ENCODE measurements around the gene RNF157. TPM values are rescaled to one million over a fixed set of nuclear protein-coding genes. Genes with fewer than 3 reads are reported as not detected.
A peak's percentile ranks its signal among the peaks of the same experiment; 100 is the strongest.

Gene RNF157
- total and polyA plus RNA-seq, 11 donors, result 3.6 to 7.4 (median 5.2) TPM

DNA sequence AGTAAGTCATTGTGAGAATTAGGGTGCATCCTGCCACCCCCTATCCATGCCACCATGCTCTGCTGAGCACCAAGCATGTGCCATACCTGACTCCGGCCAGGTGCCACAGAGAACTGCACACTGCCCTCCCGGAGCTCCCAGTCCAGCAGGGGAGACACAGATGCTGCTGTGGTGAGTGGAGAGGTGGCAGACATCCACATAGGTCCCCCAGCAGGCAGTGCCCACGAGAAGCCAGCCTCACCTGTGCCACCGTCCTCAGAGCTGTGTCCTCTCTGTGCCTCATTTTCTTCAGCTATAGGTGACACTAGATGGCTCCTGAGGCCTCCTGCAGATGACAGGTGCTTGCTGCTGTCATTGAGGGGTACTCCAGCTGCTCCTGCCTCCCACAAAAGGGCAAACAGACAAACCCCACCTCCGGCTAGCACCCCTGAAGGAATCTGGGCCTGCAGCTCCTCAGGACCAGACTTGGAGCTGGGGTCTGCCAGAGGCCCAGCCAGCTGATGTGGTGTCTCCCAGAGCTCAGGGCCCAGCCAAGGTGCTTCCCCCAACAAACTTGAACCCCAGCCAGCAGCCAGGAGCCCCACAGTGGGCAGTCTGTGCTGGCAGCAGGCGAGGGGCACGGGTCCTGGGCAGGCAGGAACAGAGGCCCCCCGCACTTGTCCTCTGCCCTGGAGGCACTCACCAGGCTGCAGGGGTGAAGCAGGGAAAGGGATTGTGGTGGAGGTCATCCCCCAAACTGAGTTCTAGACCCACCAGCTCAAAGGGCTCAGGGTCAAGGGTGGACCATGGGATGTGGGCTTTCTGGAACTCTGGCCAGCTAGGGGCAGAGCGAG, 116.3 kb downstream of the RNF157 start:
- Histone ChIP-seq H3K27ac (no peak overlapping the region), H3K36me3 (no peaks in the 10 kb centered on the region), H3K4me3 (no peak overlapping the region), H3K9me3 (no peaks in the 10 kb centered on the region), H3K27me3 (no peaks in the 10 kb centered on the region), H3K4me1 (peaks cover 0 to 15% (median 2%) of the 10 kb centered on the region in 12 donors)
- ATAC-seq (no peak), DNase-seq (peak in 1 of 5 donors; percentile 39)
- intact Hi-C loops (cut with DNase I), result loop anchor here in 8 of 10 donors (2.0 to 5.0 kb wide), 5 partner anchors 58 to 273 kb away; no protein-coding TSS in a partner anchor
- no peak for TF ChIP-seq POLR2A (IDR thresholded peaks at IDR 0.05)
- TF ChIP-seq, protein P1, sequence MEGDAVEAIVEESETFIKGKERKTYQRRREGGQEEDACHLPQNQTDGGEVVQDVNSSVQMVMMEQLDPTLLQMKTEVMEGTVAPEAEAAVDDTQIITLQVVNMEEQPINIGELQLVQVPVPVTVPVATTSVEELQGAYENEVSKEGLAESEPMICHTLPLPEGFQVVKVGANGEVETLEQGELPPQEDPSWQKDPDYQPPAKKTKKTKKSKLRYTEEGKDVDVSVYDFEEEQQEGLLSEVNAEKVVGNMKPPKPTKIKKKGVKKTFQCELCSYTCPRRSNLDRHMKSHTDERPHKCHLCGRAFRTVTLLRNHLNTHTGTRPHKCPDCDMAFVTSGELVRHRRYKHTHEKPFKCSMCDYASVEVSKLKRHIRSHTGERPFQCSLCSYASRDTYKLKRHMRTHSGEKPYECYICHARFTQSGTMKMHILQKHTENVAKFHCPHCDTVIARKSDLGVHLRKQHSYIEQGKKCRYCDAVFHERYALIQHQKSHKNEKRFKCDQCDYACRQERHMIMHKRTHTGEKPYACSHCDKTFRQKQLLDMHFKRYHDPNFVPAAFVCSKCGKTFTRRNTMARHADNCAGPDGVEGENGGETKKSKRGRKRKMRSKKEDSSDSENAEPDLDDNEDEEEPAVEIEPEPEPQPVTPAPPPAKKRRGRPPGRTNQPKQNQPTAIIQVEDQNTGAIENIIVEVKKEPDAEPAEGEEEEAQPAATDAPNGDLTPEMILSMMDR (IDR thresholded peaks at IDR 0.05), result no peak
- WGBS, 4 donors, result 71 to 84% (median 83%) methylated on average over 8 to 9 of the region's 9 CpGs

DNA sequence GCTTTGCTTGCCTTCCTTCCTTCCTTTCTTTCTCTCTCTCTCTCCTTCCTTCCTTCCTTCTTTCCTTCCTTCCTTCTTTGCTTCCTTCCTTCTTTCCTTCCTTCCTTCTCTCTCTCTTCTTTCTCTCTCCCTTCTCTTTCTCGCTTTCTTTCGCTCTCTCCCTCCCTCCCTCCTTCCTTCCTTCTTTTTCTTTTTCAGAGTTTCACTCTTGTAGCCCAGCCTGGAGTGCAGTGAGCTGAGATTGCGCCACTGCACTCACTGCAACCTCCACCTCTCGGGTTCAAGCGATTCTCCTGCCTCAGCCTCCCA, 117.1 kb downstream of the RNF157 start:
- DNase-seq, result no peak
- intact Hi-C loops (cut with DNase I), result loop anchor here in 8 of 10 donors (2.0 to 5.0 kb wide), 5 partner anchors 59 to 274 kb away; no protein-coding TSS in a partner anchor
- TF ChIP-seq, protein P1 (IDR thresholded peaks at IDR 0.05), result no peak
- no peak for TF ChIP-seq POLR2A (IDR thresholded peaks at IDR 0.05)
- no peak for ATAC-seq
- H3K4me3 ChIP-seq, result no peak overlapping the region
- H3K4me1 ChIP-seq, result peaks cover 0 to 15% (median 2%) of the 10 kb centered on the region in 12 donors
- H3K27me3 ChIP-seq, result no peaks in the 10 kb centered on the region
- 72 to 88% (median 80%) methylated on average over 5 of the region's 5 CpGs for WGBS, 4 donors
- no peak overlapping the region for H3K27ac ChIP-seq
- no peaks in the 10 kb centered on the region for H3K36me3 ChIP-seq
- H3K9me3 ChIP-seq, result no peaks in the 10 kb centered on the region

DNA sequence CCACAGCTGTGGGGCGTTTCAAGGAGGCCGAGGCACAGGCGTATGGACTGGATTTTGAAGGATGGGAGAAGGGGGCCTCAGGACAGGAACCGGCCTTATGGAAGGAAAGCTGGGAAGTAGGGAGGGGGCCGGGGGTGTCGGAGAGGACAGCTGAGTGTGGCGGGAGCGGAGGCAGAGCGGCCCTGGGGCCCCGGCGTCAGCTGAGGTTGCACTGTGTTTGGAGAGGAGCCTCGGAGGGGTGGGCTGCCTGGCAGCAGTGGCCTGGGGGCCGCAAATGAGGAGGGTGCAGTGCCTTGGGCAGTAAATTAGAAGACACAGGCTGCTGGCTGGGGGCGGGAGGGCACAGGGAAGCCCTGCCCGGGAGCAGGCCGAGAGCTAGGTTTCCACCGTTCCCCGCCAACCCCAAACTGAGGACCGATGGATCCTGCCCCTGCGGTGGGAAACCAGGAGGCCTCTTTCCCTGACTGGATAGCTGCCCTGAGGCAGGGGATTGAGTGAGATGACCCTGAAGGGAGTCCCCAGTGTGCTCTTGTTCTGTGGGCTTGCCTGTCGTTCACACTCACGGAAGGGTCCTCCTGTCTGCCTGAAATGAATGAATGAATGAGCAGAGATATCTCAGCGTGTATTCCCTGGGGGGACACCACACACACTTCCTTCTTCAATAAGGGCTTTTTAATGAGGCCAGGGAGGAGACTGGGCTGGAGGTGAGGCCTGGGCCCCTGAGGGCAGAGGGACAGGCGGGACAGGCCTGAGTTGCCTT, 117.7 kb downstream of the RNF157 start:
- H3K36me3 ChIP-seq, result no peaks in the 10 kb centered on the region
- no peak for TF ChIP-seq POLR2A (IDR thresholded peaks at IDR 0.05)
- TF ChIP-seq, protein P1 (IDR thresholded peaks at IDR 0.05), result no peak
- H3K4me1 ChIP-seq, result peaks cover 0 to 15% (median 2%) of the 10 kb centered on the region in 12 donors
- H3K27me3 ChIP-seq, result no peaks in the 10 kb centered on the region
- ATAC-seq (no peak), DNase-seq (peak in 1 of 5 donors; percentile 53)
- no peaks in the 10 kb centered on the region for H3K9me3 ChIP-seq
- intact Hi-C loops (cut with DNase I), result loop anchor here in 8 of 10 donors (1.0 to 5.0 kb wide), 6 partner anchors 25 to 275 kb away; no protein-coding TSS in a partner anchor
- H3K27ac ChIP-seq, result no peak overlapping the region
- no peak overlapping the region for H3K4me3 ChIP-seq
- WGBS, 4 donors, result 90 to 91% (median 90%) methylated on average over 23 to 24 of the region's 24 CpGs

Data from heart left ventricle (tissue), 16 donors.